HG03432 (cell line): ENCODE data around the gene TSPAN15.

ENCODE experiments used
- ATAC-seq: cut with Tn5 transposase; IDR thresholded peaks from one replicate; pipeline ENCODE4 v1.9.1; 2021; ENCODE audit warnings: mild to moderate bottlenecking, moderate library complexity; ENCODE audit not compliant: unreplicated experiment

Gene TSPAN15

GRCh38 chr10:69499726-69500689 lies 48.7 kb downstream of the TSPAN15 start:
- ATAC-seq = no peak

GRCh38 chr10:69500864-69501468 lies 49.7 kb downstream of the TSPAN15 start:
- no peak for ATAC-seq

GRCh38 chr10:69501657-69502056 lies 50.4 kb downstream of the TSPAN15 start:
- no peak for ATAC-seq

GRCh38 chr10:69502589-69502988 lies 51.3 kb downstream of the TSPAN15 start:
- no peak for ATAC-seq

GRCh38 chr10:69503001-69503895 lies 52.0 kb downstream of the TSPAN15 start:
- no peak for ATAC-seq

- no peak for ATAC-seq
These were observed 52.6 kb downstream of the TSPAN15 start for GRCh38 chr10:69503896-69504265.

GRCh38 chr10:69504576-69505250 lies 53.4 kb downstream of the TSPAN15 start:
- ATAC-seq = no peak

- ATAC-seq = no peak
These were observed 54.5 kb downstream of the TSPAN15 start for GRCh38 chr10:69505636-69506318.

GRCh38 chr10:69506487-69506833 lies 55.2 kb downstream of the TSPAN15 start:
- ATAC-seq = no peak

- ATAC-seq = no peak
These were observed 55.8 kb downstream of the TSPAN15 start for GRCh38 chr10:69506834-69507713.

- no peak for ATAC-seq
These were observed 57.6 kb downstream of the TSPAN15 start for GRCh38 chr10:69508738-69509340.

- no peak for ATAC-seq
These were observed 61.6 kb downstream of the TSPAN15 start for GRCh38 chr10:69512901-69513300.

- no peak for ATAC-seq
These were observed 62.4 kb downstream of the TSPAN15 start for GRCh38 chr10:69513617-69514016.

GRCh38 chr10:69515699-69516259 lies 64.5 kb downstream of the TSPAN15 start:
- peak; percentile 77 for ATAC-seq

- no peak for ATAC-seq
These were observed 65.1 kb downstream of the TSPAN15 start for GRCh38 chr10:69516316-69516715.

- ATAC-seq = no peak
These were observed 65.5 kb downstream of the TSPAN15 start for GRCh38 chr10:69516796-69517195.

GRCh38 chr10:69517271-69517848 lies 66.1 kb downstream of the TSPAN15 start:
- ATAC-seq = no peak

GRCh38 chr10:69527961-69528360 lies 76.7 kb downstream of the TSPAN15 start:
- ATAC-seq = no peak
